ENCODE results near the gene UNC13D. TPM values are rescaled to one million over a fixed set of nuclear protein-coding genes. Genes with fewer than 3 reads are reported as not detected.
"Not testable (repeated sequence)": the region's sequence is repeated elsewhere in the genome, so short reads cannot be mapped to it uniquely, and the experiment has no call there.

Gene UNC13D
- total RNA-seq, 1 donor from 2014 or later: 11.5 TPM

DNA sequence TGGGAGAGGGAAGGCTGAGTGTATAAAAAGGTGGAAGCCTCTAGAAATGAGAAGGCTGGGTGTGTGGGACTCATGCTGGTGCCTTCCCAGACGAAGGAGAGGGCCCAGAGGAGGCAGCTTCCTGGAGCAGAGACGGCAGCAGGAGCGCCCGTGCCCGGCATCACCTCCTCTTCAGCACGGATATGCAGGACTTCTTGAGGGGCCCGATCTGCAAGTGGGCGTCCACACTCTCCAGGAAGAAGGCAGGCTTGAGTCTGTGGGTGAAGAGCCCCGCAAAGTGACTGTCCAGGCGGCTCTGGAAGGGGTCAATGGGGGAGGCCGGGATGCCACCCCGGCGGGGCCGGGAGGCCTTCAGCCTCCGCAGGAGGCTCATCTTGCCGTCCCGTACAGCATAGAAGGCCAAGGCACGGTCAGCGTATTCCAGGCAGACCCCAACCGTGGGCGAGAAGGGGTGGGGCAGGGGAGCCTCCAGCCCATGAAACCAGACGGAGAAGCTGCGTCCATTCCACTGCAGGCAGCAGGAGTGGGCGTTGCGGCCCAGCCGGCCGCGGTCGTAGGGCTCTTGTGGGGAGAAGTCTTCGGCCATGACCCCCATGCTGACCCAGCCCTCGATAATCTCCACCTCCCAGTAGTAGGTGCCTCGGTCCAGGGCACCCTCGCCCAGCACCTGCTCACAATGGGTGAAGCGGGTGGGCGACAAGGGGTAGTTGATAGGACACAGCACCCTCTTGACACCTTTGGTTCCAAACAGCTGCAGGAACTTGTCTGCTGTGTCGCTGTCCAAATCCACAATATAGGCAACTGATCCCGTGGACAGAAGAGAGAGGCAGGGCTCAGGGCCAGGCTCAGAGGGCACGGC, 30.3 kb upstream of the UNC13D start:
- DNase-seq (ENCODE audit: low spot score): no peak
- H3K36me3 Mint-ChIP-seq (ENCODE audit: low read depth, unreplicated experiment): no peaks in the 10 kb centered on the region
- H3K9me3 Mint-ChIP-seq (ENCODE audit: unreplicated experiment): no peaks in the 10 kb centered on the region
- H3K4me1 Mint-ChIP-seq (ENCODE audit: unreplicated experiment): peaks cover 18% of the 10 kb centered on the region
- H3K27ac Mint-ChIP-seq (ENCODE audit: unreplicated experiment): no peak overlapping the region
- H3K27me3 Mint-ChIP-seq (ENCODE audit: unreplicated experiment): peaks cover 13% of the 10 kb centered on the region
- TF ChIP-seq, protein P1, sequence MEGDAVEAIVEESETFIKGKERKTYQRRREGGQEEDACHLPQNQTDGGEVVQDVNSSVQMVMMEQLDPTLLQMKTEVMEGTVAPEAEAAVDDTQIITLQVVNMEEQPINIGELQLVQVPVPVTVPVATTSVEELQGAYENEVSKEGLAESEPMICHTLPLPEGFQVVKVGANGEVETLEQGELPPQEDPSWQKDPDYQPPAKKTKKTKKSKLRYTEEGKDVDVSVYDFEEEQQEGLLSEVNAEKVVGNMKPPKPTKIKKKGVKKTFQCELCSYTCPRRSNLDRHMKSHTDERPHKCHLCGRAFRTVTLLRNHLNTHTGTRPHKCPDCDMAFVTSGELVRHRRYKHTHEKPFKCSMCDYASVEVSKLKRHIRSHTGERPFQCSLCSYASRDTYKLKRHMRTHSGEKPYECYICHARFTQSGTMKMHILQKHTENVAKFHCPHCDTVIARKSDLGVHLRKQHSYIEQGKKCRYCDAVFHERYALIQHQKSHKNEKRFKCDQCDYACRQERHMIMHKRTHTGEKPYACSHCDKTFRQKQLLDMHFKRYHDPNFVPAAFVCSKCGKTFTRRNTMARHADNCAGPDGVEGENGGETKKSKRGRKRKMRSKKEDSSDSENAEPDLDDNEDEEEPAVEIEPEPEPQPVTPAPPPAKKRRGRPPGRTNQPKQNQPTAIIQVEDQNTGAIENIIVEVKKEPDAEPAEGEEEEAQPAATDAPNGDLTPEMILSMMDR (IDR thresholded peaks at IDR 0.05; ENCODE audit: unreplicated experiment): no peak
- H3K4me3 Mint-ChIP-seq (ENCODE audit: unreplicated experiment): no peak overlapping the region

DNA sequence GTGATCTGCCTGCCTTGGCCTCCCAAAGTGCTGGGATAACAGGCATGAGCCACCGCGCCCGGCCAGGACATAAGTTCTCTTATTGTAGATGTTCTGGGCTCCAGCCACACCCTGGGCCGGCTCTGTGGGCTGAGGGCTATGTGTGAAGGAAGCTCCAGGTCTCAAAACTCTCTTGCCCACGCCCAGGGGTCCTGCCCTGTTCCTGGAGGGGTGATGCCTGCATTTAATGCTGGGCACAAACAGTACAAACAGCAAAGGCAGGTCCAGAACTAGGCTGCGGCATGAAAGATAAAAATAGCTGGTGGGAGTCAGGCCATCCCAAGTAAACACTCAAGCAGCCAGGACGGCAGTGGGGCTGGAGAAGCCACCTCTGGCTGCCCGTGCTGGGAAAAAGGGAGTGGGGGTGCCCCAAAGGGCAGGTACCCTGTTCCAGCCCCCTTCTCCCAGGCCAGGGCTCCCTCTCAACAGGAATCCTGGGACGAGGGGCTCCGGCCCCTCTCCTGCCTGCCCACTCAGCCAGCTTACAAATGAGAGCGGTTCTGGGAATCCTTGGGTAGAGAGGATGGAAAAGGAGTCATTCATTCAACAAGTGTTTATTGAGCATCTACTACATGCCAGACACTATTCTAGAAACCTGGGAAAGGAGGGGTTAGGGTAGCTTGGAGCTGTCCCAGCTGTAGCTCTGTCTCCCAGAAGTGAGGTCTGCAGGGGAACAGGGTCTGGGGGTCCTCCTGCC, 29.6 kb upstream of the UNC13D start:
- Mint-ChIP-seq H3K4me3 (ENCODE audit: unreplicated experiment) (no peak overlapping the region), H3K36me3 (ENCODE audit: low read depth, unreplicated experiment) (no peaks in the 10 kb centered on the region), H3K27me3 (ENCODE audit: unreplicated experiment) (peaks cover 11% of the 10 kb centered on the region), H3K9me3 (ENCODE audit: unreplicated experiment) (no peaks in the 10 kb centered on the region), H3K4me1 (ENCODE audit: unreplicated experiment) (peaks cover 18% of the 10 kb centered on the region), H3K27ac (ENCODE audit: unreplicated experiment) (no peak overlapping the region)
- DNase-seq (ENCODE audit: low spot score): no peak
- TF ChIP-seq, protein P1 (IDR thresholded peaks at IDR 0.05; ENCODE audit: unreplicated experiment): no peak

DNA sequence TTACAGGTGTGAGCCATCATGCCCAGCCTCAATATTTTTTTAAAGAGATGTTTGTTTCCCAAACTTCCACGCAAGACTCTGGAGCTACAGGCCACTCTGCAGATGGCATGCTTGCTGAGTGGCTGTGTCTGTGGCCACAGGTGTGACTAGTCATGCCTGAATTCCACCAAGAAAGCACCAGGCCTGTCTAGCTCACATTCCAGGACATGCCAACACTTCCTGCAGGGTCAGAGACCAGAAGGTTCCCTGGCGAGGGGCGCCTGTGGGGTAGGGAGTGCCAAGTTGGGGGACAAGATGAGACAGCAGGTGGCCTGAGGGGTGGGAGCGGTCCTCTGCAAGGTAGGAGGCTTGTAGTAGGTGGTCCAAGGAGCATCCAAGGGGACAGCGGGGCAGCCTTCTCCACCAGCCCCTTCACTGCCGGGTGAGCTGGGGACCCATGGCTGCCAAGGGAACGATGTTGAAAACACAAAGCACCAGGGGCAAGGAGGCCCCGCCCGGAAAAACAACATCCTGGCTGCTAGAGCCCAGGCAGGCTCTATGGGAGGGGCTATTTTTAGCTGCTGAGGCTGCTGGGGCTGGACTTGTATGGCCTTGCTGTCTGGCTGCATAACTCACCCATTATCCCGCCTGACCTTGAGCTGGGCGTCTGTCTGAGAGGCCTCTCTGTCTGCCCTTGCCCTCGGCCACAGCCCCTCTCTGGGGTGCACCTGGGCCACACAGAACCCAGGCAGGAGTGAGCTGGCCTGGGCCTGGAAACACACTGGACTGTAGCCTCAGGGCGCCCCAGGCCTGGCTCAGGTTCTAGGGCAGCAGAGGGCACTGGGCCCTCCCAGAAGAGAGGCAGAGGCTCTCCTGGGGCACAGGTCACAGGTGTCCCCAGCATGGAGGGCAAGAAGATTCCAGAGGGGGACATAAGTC, 28.5 kb upstream of the UNC13D start:
- H3K36me3 Mint-ChIP-seq (ENCODE audit: low read depth, unreplicated experiment): no peaks in the 10 kb centered on the region
- H3K9me3 Mint-ChIP-seq (ENCODE audit: unreplicated experiment): no peaks in the 10 kb centered on the region
- H3K4me3 Mint-ChIP-seq (ENCODE audit: unreplicated experiment): no peak overlapping the region
- H3K27me3 Mint-ChIP-seq (ENCODE audit: unreplicated experiment): peaks cover 8% of the 10 kb centered on the region
- peak overlapping the region; percentile 94 for H3K27ac Mint-ChIP-seq (ENCODE audit: unreplicated experiment)
- peaks cover 18% of the 10 kb centered on the region for H3K4me1 Mint-ChIP-seq (ENCODE audit: unreplicated experiment)
- TF ChIP-seq, protein P1 (IDR thresholded peaks at IDR 0.05; ENCODE audit: unreplicated experiment): no peak
- DNase-seq (ENCODE audit: low spot score): peak; percentile 63

DNA sequence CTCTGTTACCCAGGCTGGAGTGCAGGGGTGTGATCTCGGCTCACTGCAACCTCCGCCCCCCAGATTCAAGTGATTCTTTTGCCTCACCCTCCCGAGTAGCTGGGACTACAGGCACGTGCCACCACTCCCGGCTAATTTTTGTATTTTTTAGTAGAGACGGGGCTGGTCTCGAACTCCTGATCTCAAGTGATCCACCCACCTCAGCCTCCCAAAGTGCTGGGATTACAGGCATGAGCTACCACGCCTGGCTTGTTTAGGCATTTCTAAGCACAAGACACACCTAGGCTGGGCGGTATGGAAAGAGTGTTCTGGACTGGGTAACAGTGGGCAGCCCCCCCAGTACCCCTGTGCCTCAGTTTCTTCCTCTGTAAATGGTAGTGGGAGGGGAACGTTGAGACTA, 26.0 kb upstream of the UNC13D start:
- H3K9me3 Mint-ChIP-seq (ENCODE audit: unreplicated experiment); H3K27me3 Mint-ChIP-seq (ENCODE audit: unreplicated experiment); DNase-seq (ENCODE audit: low spot score); H3K4me1 Mint-ChIP-seq (ENCODE audit: unreplicated experiment); H3K36me3 Mint-ChIP-seq (ENCODE audit: low read depth, unreplicated experiment); H3K4me3 Mint-ChIP-seq (ENCODE audit: unreplicated experiment); H3K27ac Mint-ChIP-seq (ENCODE audit: unreplicated experiment): not testable (repeated sequence)

Measured in endothelial cell (in vitro differentiated cells).